ENCODE data around the gene PTH1R.

DNA sequence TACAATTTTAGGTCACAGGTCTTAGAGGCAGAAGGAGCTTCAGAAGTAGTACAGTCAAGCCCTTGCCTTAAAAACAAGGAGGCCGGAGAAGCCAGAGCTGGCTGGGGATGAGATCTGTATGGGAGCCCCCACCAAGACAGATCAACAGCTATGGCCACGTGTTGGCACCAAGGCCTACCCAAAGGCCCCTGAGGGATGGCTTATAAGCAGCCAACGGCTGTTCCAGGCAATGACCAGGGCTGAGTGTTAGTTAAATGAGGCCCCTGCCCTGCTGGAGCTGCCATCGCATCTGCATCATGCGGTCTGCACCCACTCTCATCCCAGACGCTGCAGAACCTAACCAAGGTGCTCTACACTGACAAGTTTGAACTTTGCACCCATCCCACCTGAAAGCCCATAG lies 55.7 kb downstream of the PTH1R start:
- TF ChIP-seq EZH2 (IDR thresholded peaks at IDR 0.05; ENCODE audit: insufficient read depth, poor library complexity, severe bottlenecking) (no peak), EZH2phosphoT487 (IDR thresholded peaks at IDR 0.05; ENCODE audit: insufficient read depth, low read depth) (no peak)
